ENCODE results near the gene CNOT1. TPM values are rescaled to one million over a fixed set of nuclear protein-coding genes. Genes with fewer than 3 reads are reported as not detected.
A peak's percentile ranks its signal among the peaks of the same experiment; 100 is the strongest.
"Not testable (repeated sequence)": the region's sequence is repeated elsewhere in the genome, so short reads cannot be mapped to it uniquely, and the experiment has no call there.

Gene CNOT1
- total RNA-seq, 1 experiment from 2014 or later = 135 TPM

- TF ChIP-seq EZH2 (IDR thresholded peaks at IDR 0.05; ENCODE audit: low read length, unreplicated experiment) = no peak
- no peak for TF ChIP-seq EZH2phosphoT487 (IDR thresholded peaks at IDR 0.05; ENCODE audit: borderline replicate concordance, low read length)
- no peak for TF ChIP-seq CTCF (conservative IDR thresholded peaks at IDR 0.05; ENCODE audit: low read depth, low read length)
- no TSS peak for BruUV-seq (replicated peaks)
- Histone ChIP-seq H3K9me3 (ENCODE audit: low read length) (no peaks in the 10 kb centered on the region), H3K4me3 (ENCODE audit: low read length) (no peak overlapping the region), H3F3A (ENCODE audit: low read length, unreplicated experiment) (no peaks in the 10 kb centered on the region), H4K20me1 (ENCODE audit: low read length) (no peaks in the 10 kb centered on the region), H3K36me3 (ENCODE audit: low read depth, low read length) (peaks cover 33% of the 10 kb centered on the region), H3K27me3 (ENCODE audit: low read length) (no peaks in the 10 kb centered on the region), H3K9me2 (replicated peaks; ENCODE audit: low read length) (no peaks in the 10 kb centered on the region), H3K4me1 (ENCODE audit: insufficient read depth, low read length) (no peaks in the 10 kb centered on the region), H3K27ac (ENCODE audit: low read length) (no peak overlapping the region), H3K4me2 (ENCODE audit: low read length) (no peak overlapping the region), H3K9ac (ENCODE audit: low read length) (no peak overlapping the region), H3K79me2 (ENCODE audit: low read length) (no peaks in the 10 kb centered on the region), H2AFZ (ENCODE audit: low read length) (no peak overlapping the region)
- no peak for ATAC-seq
- intact Hi-C loops (cut with micrococcal nuclease) = no loop called here
- CTCF ChIA-PET = no interaction called here
- POLR2A ChIA-PET (ENCODE audit: unreplicated experiment) = no interaction called here
- no peak for DNase-seq
These were observed 54.7 kb downstream of the CNOT1 start for GRCh38 chr16:58574895-58575294.

DNA sequence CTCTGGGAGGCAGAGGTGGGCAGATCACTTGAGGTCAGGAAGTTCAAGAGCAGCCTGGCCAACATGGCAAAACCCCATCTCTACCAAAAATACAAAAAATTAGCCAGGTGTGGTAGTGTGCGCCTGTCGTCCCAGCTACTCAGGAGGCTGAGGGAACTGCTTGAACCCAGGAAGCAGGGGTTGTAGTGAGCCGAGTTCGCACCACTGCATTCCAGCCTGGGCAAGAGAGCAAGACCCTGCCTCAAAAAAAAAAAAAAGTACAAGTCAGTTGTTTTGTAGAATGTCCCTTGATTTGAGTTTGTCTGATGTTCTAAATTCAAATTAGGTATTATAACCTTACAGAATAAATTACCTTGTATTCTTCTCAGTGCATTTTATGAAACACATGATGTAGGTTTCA lies 63.9 kb downstream of the CNOT1 start:
- Histone ChIP-seq H3K4me1 (ENCODE audit: insufficient read depth, low read length) (peaks cover 12% of the 10 kb centered on the region), H3K36me3 (ENCODE audit: low read depth, low read length) (peaks cover 17% of the 10 kb centered on the region)
- ATAC-seq; H2AFZ ChIP-seq (ENCODE audit: low read length); CTCF ChIA-PET; H3K9ac ChIP-seq (ENCODE audit: low read length); H3K27me3 ChIP-seq (ENCODE audit: low read length); H3K79me2 ChIP-seq (ENCODE audit: low read length); BruUV-seq (replicated peaks); DNase-seq; H3K9me3 ChIP-seq (ENCODE audit: low read length); POLR2A ChIA-PET (ENCODE audit: unreplicated experiment); H3K4me3 ChIP-seq (ENCODE audit: low read length); H3K9me2 ChIP-seq (replicated peaks; ENCODE audit: low read length); H4K20me1 ChIP-seq (ENCODE audit: low read length); H3K27ac ChIP-seq (ENCODE audit: low read length); H3F3A ChIP-seq (ENCODE audit: low read length, unreplicated experiment); H3K4me2 ChIP-seq (ENCODE audit: low read length); intact Hi-C loops (cut with micrococcal nuclease): not testable (repeated sequence)

DNA sequence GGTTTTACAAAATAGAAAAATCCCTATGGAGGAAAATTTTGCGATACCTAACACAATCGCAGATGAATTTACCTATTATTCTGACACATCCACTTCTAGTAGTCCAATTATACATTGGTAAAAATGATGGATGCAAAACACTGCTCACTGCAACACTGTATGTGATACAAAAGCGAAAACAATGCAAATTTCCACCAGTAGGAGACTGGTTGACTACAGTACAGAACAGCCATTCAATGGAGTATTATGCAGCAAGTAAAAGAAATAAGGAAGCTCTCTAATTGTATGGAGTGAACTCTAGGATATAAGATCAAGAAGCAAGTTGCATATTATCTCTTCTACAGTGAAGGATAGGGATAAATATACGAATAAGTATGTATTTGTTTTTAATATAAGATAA lies 65.9 kb downstream of the CNOT1 start:
- CTCF ChIA-PET = no interaction called here
- 0 out of 2 replicates have a peak, but pooled peaks cover 6% of the 10 kb centered on the region for H4K20me1 ChIP-seq (ENCODE audit: low read length)
- no peaks in the 10 kb centered on the region for H3K9me3 ChIP-seq (ENCODE audit: low read length)
- TF ChIP-seq EZH2 (IDR thresholded peaks at IDR 0.05; ENCODE audit: low read length, unreplicated experiment) (no peak), CTCF (conservative IDR thresholded peaks at IDR 0.05; ENCODE audit: low read depth, low read length) (no peak; the same call in 1 of the 2 replicates), EZH2phosphoT487 (IDR thresholded peaks at IDR 0.05; ENCODE audit: borderline replicate concordance, low read length) (no peak)
- H3K79me2 ChIP-seq (ENCODE audit: low read length) = peaks cover 6% of the 10 kb centered on the region; the same call in 1 of the 2 replicates
- peak; percentile 2 for DNase-seq
- no peak overlapping the region for H3K4me2 ChIP-seq (ENCODE audit: low read length)
- POLR2A ChIA-PET (ENCODE audit: unreplicated experiment) = no interaction called here
- H3K9ac ChIP-seq (ENCODE audit: low read length) = no peak overlapping the region
- H3K36me3 ChIP-seq (ENCODE audit: low read depth, low read length) = peaks cover 21% of the 10 kb centered on the region
- ATAC-seq = peak; percentile 13; the same call in 1 of the 2 replicates
- intact Hi-C loops (cut with micrococcal nuclease) = loop anchor here (5.0 kb wide), 1 partner anchor 36 kb away; no protein-coding TSS in a partner anchor
- H3K4me1 ChIP-seq (ENCODE audit: insufficient read depth, low read length) = peaks cover 12% of the 10 kb centered on the region
- H2AFZ ChIP-seq (ENCODE audit: low read length) = no peak overlapping the region
- H3K4me3 ChIP-seq (ENCODE audit: low read length) = no peak overlapping the region
- no TSS peak for BruUV-seq (replicated peaks)
- H3K27ac ChIP-seq (ENCODE audit: low read length) = no peak overlapping the region
- H3K27me3 ChIP-seq (ENCODE audit: low read length) = no peaks in the 10 kb centered on the region
- no peaks in the 10 kb centered on the region for H3K9me2 ChIP-seq (replicated peaks; ENCODE audit: low read length)
- H3F3A ChIP-seq (ENCODE audit: low read length, unreplicated experiment) = no peaks in the 10 kb centered on the region
